GM18909 (cell line): ENCODE results near the gene LSAMP.

ENCODE experiments used
- ATAC-seq: cut with Tn5 transposase; IDR thresholded peaks from one replicate; pipeline ENCODE4 v1.9.1; 2021; ENCODE audit warnings: mild to moderate bottlenecking; ENCODE audit not compliant: unreplicated experiment, poor library complexity

The LSAMP gene

DNA sequence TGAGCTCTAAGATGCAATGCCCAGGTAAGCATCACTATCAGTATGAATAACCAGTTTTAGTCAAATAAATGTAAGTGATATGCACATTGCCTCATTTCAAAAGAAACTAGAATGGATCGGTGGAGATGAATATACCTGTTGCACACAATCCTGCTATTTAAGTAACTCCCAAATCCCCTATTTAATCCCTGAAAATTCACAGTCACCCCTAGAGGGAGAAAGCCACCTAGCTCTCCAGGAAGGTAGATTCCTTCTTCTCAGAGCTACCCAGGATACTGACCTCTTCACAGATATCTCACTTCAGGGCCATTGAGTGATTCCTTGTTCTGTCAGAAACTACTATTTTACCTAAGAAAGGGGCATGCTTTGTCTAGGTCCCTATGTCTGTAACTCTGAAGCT lies 11.7 kb downstream of the LSAMP start:
- ATAC-seq: no peak

DNA sequence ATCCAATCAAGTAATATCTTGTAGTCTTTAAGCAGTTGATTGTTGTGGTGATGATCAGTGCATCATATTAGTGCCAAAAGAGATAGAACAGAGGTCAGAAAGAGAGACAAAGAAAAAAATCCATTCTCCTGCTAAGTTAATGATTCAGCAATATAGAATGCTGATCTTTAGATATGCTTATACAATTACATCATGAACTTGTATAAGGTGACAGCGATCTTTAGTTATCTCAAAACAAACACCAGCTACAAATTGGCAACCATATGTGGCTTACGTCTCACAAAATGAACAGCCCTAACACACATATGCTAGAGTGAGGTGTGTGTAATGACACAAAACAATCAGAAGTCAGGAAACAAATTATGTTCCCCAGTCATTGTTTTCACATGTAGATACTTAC lies 12.5 kb downstream of the LSAMP start:
- no peak for ATAC-seq

DNA sequence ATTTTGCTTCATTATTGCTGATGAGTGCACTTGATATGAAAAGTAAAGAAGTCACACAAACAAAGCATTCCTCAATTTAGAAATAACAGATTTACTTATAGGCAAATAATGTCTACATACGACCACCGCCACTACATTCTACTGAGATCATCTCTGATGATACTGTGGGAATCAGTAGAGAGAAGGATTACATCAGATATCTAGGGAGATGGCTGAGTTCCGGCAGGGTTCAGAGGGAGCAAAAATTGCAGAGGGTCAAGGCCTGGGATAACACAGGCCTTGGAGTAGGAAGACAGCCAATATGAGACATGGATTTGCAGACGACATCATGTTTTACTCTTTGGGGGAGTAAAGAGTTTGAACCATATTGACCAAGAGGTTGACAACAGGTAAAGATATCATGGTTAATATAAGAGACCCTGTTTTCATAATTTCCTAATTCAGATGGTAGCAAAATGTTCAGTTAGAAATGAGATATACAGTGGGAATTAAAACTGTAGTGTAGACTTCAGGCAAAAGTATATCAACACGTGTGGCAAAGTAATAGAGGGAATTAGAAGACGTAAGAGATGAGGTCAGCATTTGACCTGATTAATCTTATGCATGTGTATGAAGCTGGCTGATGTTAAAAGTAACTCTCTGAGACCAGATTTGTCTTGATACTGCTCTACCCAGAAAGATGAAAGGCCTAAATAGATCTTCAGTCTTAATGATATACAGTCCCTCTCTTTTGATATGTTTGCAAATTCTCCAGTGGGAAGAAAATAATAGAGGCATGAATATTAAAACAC lies 15.6 kb downstream of the LSAMP start:
- no peak for ATAC-seq

DNA sequence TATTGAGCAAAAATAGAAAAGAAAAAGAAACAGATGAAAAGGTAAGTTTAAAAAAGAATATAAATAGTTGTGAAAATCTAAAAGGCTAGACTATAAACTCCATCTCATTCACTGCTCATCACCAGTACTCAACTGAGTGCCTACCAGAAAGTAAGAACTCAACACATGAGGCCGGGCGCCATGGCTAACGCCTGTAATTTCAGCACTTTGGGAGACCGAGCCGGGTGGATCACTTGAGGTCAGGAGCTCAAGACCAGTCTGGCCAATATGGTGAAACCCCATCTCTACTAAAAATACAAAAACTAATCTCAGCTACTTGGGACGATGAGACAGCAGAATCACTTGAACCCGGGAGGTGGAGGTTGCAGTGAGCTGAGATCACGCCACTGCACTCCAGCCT lies 19.3 kb downstream of the LSAMP start:
- ATAC-seq: no peak

DNA sequence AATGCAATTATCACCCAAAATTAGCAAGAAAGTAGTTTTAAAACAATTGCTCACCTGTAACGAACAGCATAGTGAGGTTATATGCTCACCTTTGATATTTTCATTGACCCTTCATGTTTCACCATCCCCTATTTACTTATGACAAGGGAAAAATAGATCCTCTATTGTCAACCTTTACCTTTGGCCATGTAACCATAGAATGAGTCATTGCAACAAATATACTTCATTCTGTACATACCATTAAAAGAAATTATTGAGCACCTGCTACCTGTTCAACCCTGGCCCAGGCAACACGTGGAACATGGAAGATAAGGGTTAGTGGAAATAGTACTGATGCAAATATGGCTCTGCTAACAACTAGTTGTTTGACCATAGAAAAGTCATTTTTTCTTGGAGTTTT lies 20.2 kb downstream of the LSAMP start:
- ATAC-seq: no peak

DNA sequence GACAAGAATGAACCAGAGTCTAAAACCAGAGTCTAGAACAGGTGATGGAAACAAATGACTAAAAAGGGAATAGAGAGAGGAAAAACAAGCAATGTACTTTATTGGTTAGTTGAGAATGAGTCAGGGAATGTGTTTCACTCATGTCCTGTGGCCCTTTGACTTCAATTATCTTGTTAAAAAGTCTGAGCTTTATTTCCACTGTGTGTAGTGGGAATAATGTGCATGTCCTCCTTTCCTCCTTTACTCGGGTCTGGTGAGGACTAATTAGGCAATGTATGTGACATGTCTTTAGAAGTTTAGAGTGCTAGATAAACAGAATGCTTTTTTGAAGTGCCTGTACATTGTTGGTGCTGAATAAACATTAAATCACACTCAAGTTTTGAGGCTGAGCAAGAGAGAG lies 21.3 kb downstream of the LSAMP start:
- no peak for ATAC-seq

DNA sequence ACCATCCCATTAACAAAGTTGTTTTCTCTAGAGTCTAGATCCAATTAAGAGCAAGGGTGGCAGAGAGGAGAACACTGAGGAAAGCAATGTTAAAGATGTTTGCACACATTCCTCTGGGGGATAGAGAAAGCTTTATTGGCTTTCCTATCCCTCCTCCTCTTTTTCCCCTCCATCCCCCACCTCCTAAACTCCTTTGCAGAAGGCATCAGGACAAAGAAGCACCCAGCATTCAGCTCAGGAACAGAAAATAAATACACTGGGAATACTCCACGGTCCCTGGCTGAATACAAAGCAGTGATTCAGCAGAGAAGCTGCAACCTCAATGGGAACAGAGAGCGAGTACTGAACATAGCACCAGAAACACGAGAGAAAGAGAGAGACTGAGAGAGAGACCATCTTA lies 21.9 kb downstream of the LSAMP start:
- ATAC-seq: no peak

DNA sequence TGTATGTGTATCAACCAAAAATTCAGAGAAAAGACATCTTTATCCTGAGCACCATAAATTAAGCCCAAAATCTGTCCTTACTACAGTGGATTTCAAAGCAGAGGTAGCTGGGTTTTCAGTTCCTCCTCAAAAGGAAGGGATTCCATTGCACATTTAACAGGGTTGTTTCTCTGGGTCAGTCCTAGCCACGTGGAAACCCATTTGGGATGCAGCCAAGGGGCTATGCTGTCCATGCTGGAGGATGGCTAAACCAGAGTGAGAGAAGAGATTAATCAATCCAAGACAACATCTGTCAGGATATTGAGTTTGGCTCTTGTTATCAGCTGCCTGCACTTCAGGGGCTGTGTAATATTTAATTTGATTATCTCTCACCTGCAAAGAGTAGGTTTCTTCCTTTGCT lies 28.1 kb downstream of the LSAMP start:
- ATAC-seq: no peak

DNA sequence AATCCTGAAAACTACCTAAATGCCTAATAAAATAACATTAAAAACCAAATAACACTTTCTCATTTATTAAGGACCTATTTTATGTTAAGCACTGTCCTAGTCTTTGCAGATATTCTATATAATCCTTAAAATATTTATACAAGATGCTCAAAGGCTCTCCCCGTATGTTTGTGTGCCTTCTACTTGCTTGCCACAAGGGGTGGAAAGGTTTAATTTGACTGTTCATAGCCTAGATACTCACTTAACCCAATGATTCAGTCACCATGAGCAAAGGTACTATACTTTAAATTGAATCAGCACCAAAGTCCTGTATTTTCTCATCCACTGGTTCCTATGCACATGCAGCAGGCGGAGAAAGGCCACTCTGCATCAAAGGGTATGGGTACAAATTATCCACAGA lies 32.0 kb downstream of the LSAMP start:
- no peak for ATAC-seq

DNA sequence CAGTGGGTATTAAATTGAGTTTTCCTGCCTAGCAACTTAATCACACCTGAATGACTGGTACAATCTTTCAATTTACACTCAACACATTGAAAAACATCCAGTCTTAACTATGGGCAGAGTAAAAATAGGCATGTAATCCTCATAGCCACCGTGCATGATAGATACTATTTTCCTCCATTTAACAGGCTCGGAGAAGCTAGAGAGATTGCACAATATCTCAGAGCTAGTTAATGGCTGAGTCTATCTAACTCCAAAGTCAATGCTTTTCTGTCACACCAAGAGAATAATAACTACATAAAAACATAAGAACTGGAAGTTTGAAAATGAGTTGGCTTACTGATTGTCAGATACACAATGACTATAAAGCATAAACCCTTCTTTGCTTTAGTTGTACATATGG lies 36.8 kb downstream of the LSAMP start:
- ATAC-seq: no peak

DNA sequence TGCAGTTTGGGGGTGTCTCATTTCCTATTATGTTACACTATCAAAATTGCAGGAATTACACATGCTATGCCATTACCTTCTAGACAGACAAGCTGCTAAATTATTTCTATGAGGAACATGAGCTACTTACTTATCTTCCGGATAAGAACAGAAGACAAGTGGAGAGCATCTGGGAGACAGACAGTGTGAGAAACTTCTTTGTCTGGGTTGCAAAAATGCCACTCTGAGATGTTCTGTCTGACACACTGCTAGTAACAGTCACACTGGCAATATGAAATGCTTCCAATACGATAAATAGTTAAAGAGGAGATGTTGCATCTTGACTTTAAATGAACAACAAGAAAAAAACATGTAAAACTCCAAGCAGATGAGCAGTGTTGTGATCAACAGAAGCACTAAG lies 40.1 kb downstream of the LSAMP start:
- ATAC-seq: no peak

DNA sequence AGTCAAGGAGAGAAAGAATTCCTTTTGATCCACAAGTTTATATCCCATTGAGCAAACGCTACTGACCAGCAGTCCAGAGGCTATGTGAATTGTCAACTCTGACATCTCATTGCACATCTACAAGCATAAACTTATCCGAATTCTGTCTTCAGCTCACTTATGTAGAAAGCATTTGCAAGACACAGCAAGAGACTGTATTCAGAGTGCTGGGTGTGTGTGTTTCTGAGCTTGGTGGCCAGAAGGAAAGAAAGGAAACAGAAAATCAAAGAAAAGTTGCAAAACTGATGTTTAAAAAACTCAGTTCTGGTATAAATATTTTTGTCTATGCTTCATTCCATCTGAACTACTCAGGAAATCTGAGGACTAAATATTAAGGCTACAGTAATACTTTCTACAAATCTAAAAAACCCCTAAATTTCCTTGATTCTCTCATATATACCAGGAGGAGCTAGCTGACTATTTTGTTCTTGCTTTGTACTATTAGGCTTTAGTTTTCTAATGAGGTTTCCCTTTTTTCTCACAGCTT lies 45.5 kb downstream of the LSAMP start:
- no peak for ATAC-seq

DNA sequence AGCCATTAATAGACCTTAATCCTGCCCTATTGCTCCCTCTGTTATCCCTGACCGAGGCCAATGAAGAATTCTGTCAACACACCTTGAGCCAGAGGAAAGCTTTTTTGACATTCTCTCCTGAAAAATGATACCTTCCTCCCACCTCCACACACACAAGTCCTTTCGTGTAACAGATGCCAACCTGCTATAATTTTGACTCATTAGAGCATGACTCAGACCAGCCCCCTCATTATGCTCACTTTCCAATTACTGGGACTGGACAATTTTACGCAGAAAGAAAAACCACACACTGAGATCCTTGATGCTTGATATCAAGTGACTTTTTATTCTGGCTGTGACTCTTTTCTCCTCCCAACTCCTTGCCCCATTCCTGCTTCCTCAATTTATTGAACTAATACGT lies 50.9 kb downstream of the LSAMP start:
- no peak for ATAC-seq

DNA sequence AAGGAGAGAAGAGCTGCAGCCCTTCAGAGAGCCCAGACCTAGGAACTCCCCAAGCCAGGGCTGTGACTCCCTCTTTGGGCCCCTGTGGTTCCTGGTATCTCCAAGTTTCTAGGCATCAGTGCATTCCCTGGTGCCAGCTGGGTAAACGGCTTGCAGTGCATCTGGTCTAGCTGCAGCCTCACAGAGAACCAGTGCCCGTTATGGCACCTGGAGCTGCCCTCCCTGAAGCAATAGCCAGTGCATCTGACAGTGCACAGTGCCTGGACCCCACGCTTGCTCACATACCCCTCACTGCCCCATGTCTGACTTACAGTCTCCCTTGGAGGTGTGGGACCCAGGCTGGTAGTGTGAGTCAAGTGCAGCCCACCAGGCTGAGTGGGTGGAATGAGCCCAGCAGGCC lies 52.1 kb downstream of the LSAMP start:
- no peak for ATAC-seq

DNA sequence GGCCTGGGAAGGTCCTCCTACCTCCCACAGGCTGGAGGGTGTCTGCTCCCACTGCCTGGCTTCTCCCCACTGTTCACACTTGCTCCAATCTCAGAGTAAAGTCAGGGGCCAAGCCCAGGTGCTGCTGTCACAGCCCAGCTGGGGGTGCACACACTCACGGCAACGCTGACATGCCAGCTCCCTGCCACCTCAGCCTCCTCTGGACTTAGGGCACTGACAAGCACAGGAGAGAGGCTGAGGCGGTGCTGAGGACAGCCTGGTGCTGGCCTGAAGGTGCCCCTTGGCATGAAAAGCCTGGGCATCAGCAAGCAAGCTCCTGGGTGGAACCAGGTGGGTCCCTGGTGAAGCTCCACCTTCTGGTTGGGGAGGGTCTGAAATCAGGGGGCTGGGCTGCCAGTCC lies 53.0 kb downstream of the LSAMP start:
- ATAC-seq: no peak

DNA sequence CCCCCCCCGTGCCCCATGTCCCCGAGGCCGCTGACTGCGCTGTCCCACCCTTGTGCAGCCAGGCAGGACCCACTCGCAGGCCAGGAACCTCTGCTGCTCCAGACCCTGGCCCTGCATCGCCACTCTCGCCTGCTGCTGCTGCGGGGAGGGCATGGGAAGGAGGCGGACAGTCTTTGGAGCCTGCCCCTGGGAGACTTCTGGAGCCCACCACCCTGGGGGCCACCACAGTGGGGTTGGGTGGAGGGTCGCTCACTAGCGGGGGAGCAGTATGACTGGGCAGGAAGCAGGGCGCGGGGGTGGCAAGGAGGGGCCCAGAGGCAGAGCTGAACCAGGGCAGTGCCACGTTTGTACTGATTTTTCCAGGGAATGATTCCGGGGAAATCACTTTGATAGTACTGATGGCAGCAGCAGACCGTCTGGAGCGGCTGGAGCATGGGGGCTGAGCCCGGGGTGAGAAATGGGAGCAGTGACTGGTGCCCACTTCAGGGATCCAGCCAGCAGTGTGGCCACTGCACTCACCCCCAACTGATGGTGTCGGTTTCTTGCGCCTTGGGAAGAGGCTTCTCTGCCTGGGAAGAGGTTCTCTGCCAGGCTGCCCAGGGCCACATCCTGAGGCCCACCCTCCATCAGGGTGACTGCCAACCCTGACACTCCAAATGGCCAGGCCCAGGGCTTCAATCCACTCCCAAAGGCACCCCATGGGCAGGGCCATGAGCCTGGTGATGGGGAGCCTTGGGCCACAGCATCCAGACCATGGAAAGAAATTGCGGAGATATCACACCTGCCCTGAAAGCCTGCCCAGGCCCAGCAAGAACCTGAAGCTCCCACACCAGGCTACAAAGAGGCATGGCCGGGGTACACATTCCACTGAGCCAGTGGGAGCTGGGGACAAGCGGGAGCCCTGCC lies 53.7 kb downstream of the LSAMP start:
- ATAC-seq: no peak

DNA sequence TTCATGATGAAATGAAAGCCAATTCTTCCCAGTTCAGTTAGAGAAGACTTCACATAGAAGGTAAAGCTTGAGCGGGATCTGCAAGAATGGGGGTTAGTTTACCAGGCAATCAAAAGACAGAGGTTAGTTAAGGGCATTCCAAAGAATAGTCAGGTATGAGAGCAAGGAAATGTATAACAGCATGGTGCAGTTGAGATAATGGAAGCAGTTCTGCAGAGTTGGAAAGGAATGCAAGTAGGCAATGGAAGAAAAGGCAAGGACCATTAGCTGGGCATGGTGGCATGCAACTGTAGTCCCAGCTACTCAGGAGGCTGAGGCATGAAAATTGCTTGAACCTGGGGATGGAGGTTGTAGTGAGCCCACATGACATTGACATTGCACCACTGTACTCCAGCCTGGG lies 55.0 kb downstream of the LSAMP start:
- no peak for ATAC-seq

DNA sequence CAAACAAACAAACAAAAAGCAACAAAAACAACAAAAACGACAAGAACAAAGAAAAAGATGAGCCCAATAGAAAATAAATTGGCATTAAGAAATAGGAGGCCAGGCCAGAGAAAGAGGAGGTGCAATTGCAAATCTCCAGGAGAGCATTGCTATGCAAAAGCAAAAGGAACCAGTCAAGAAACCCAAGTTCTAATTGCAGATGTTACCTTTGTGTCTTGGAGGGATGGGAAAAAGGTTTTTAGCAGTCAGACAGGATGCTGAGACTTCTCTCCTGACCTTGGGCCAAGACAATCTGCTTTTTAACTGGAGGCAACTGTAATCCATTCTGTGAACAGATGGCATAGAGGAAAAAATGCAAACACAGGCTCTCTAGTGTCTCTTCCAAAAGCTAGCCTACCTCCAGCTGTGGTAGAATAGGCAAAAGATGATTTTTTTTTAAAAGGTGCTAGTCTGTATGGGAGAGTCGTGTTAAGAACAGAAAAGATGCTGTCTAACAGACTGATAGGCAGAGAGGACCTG lies 56.4 kb downstream of the LSAMP start:
- no peak for ATAC-seq

DNA sequence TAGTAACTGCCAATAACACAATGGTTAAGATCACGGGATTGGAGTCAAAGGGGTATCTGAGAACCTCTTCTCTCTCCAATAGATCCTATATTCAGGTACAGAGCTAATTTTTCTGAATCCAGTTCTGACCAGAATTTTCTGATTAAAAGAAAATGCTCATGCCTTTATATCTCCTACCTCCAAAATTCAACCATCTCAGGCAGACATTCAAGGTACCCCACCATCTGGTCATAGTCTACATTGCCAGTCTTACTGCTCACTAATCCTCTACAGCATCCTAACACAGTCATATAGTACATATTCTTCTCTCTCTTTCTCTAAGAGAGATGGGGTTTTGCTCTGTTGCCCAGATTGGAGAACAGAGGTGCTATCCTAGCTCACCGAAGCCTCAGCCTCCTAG lies 59.1 kb downstream of the LSAMP start:
- ATAC-seq: no peak

DNA sequence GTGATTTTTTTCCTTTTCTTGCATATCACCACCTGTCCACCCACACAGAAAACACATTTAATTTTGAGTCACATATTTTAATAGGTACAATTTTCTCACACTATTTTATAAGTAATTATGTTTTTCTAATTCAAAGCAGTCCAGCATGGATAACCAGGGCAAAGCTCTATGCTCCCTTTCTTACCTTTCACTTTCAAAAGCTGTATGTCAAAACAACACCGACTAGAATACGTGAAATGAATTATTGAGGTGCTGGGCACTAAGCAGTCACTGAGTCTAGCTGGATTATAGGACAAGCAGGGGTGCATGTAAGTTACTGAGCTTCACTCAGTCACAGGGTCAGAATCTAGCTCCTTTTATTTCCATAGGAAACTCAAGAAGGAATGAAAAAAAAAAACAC lies 60.6 kb downstream of the LSAMP start:
- ATAC-seq: no peak

DNA sequence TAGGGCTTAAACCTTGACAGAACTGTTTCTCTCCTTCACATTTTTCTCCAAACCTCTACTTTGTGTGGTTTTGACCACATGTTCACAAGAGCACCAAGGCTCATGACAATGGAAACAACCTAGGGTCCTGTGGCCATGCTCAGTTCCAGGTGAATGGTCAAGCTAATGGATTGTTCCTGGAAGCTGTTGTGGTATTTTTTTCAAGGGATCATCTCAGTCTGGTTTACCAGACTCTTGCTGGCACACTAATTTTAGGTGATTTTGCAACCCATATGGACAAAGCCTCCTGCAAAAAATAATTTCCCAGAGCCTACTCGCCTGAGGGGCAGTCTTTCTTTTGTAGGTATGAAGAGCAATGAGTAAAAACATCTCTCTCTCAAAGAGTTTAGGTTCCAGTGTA lies 67.2 kb downstream of the LSAMP start:
- ATAC-seq: no peak
